Germinal center (tissue), 1 donor: ENCODE measurements around the gene ESYT1.

Experiments
- DNase-seq: peaks from one replicate; pipeline ENCODE4 v3.0.0; 2012; ENCODE audit warnings: mixed read lengths, low spot score

The ESYT1 gene

DNA sequence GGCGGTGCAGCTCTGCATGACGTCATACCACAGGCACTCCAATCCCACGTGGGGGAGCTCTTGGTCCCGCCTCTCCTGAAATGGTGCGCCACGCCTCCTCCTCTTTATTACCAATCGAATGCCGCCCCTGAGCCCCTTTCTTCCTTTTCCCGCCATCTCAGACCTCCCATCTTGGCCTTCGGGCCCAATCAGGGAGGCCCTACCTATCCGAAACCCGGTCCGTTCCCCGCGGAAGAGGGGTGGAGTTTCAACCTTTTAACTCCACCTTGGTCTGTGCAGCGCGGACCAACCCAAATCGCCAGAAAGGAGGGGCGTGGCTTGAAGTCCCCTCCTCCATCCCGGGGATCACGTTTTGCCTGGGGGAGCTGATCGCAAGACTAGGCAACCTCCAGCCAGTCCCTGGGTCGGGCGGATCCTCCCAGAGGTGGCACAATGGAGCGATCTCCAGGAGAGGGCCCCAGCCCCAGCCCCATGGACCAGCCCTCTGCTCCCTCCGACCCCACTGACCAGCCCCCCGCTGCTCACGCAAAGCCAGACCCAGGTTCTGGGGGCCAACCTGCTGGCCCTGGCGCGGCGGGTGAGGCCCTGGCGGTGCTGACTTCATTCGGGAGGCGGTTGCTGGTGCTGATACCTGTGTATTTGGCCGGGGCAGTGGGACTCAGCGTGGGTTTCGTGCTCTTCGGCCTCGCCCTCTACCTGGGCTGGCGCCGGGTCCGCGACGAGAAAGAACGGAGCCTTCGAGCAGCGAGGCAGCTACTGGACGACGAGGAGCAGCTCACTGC, at the start of gene ESYT1:
Gene ESYT1, plus strand, starts transcription at position 380 of the 782 bp plus-strand sequence. Its CDS starts 53 bp downstream, at position 433.
- peak; percentile 98 for DNase-seq

DNA sequence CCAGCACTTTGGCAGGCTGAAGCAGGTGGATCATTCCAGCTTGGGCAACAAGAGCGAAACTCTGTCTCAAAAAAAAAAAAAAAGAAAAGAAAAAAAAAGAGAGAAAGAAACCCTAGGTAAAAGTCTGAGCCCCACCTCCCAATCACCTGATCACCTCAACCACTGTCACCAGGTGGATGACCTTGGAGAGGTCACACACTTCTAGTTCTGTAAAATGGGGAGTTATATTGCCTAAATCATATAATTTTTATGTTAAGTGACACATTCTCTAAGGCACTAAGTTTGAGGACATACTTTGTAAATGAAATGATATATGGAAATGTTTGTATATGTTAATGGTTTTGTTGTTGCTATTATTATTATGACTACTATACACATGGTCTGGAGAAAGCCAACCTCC, 49.6 kb upstream of the ESYT1 start:
- DNase-seq: no peak

- peak; percentile 81 for DNase-seq
These were observed 48.9 kb upstream of the ESYT1 start for GRCh38 chr12:56078931-56079722.

- peak; percentile 57 for DNase-seq
These were observed 48.1 kb upstream of the ESYT1 start, which contains the start of gene ERBB3 for GRCh38 chr12:56079723-56080555. Gene ERBB3 (plus strand): TSS chr12:56080165. CDS start chr12:56080301, 136 bp downstream.

DNA sequence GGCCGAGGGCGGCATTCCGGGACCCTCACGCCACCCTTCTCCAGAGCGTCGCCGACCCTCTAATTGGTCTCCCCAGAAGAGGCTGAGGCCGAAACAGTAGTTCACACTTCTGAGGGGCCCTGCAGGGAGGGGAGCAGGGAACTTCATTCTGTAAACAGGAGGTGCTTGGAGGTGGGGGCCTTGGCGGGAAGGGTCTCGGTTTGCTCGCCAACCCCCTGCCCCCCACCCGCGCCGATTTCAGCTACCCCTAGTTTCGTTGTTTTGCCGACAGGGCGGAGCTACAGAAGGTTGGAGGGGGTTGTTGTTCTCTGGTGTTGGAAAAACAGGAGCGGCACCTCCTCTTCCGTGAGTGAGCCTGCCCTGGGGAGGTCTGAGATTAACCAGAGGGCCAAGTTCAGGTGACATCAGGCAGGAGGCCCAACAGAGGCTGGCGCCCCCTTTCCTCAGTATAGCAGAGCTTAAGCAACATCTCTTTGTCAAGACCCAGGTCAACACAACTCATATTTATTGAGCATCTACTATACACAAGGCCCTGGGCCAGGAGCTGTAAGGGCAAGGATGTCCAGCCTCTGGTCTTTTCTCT, 47.4 kb upstream of the ESYT1 start:
- no peak for DNase-seq

- DNase-seq: no peak
These were observed 46.4 kb upstream of the ESYT1 start for GRCh38 chr12:56081393-56082347.

GRCh38 chr12:56082382-56082781, 45.7 kb upstream of the ESYT1 start:
- DNase-seq: no peak

DNA sequence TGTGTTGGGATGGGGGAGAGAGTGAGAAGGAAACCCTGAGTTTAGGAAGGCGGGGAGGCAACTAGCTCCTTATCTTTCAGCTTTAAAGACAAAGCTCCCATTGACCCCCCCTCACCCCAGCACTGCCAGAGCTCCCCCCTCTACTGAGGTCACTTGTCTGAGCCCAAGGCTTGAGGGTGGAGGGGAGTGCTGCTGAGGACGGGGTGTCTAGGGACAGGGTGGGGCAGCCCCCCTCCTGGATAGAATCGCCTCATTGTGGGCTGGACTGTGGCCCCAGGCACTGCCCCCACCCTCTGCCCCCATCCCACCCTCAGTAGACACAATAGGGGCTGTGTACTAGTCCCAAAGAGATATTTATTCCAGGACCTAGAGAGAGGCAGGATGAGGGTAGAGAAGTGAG, 45.1 kb upstream of the ESYT1 start:
- DNase-seq: no peak

DNA sequence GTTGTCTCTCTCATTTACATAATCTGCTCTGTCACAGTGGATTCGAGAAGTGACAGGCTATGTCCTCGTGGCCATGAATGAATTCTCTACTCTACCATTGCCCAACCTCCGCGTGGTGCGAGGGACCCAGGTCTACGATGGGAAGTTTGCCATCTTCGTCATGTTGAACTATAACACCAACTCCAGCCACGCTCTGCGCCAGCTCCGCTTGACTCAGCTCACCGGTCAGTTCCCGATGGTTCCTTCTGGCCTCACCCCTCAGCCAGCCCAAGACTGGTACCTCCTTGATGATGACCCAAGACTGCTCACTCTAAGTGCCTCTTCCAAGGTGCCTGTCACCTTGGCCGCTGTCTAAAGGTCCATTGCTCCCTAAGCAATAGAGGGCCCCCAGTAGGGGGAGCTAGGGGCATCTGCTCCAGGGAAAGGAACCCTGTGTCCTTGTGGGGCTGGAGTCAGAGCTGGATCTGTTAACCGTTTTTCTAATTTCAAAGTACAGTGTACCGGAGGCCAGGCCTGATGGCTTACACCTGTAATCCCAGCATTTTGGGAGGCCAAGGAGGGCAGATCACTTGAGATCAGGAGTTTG, 43.0 kb upstream of the ESYT1 start:
- no peak for DNase-seq

GRCh38 chr12:56086096-56086495, 42.0 kb upstream of the ESYT1 start:
- no peak for DNase-seq

DNA sequence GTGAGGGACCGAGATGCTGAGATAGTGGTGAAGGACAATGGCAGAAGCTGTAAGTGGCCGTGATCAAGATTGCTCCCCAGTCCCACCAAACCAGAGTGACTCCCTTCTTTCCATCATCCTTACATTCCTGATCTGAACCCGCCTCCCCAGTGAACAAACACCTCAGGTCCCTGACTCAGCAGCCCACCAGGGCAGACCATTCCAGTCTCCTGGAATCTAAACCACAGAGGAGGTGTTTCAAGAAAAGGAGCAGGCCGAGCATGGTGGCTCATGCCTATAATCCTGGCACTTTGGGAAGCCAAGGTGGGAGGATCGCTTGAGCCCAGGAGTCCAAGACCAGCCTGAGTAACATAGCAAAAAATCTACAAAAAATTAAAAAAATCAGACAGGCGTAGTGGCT, 41.5 kb upstream of the ESYT1 start:
- no peak for DNase-seq

GRCh38 chr12:56087220-56087619, 40.8 kb upstream of the ESYT1 start:
- no peak for DNase-seq

DNA sequence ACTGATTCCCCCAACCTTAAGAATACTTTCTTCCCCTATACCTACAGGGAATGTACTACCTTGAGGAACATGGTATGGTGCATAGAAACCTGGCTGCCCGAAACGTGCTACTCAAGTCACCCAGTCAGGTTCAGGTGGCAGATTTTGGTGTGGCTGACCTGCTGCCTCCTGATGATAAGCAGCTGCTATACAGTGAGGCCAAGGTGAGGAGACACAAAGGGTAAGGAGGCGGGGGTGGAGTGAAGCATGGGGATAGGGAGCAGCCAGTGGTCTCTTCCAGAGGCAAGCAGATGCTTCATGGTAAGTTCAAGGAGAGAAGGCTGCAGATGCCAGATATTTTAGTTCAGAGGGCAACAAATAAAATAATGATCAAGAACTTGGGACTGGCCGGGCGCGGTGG, 30.3 kb upstream of the ESYT1 start:
- no peak for DNase-seq

- no peak for DNase-seq
These were observed 29.5 kb upstream of the ESYT1 start for GRCh38 chr12:56098592-56098991.

GRCh38 chr12:56099787-56100186, 28.3 kb upstream of the ESYT1 start:
- no peak for DNase-seq

DNA sequence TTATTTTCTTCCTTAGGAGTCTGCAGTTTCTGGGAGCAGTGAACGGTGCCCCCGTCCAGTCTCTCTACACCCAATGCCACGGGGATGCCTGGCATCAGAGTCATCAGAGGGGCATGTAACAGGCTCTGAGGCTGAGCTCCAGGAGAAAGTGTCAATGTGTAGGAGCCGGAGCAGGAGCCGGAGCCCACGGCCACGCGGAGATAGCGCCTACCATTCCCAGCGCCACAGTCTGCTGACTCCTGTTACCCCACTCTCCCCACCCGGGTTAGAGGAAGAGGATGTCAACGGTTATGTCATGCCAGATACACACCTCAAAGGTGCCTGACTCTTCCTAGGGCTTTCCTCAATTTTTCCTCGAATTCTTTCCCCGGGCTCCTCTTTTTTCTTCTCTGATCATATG, 27.0 kb upstream of the ESYT1 start:
- DNase-seq: no peak

DNA sequence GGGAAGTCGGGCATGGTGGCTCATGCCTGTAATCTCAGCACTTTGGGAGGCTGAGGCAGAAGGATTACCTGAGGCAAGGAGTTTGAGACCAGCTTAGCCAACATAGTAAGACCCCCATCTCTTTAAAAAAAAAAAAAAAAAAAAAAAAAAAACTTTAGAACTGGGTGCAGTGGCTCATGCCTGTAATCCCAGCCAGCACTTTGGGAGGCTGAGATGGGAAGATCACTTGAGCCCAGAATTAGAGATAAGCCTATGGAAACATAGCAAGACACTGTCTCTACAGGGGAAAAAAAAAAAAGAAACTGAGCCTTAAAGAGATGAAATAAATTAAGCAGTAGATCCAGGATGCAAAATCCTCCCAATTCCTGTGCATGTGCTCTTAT, 25.4 kb upstream of the ESYT1 start:
- no peak for DNase-seq

- no peak for DNase-seq
These were observed 24.9 kb upstream of the ESYT1 start for GRCh38 chr12:56103066-56103711.

DNA sequence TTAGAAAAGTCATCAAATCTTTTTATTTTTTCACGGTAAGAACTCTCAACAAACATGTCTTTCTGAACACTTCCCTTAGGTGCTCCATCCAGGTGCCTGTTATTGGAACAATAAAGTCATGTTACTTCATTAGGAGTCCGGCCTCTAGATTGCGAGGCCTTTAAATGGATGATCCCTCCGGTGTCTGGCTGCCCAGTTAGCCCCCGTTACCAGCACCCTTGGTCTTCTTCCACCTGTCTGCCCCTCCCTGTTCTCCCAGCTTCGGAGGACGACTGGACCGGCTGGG, 24.3 kb upstream of the ESYT1 start:
- no peak for DNase-seq
